IMR-90 (cell line): ENCODE measurements around the gene ZNF677. TPM values are rescaled to one million over a fixed set of nuclear protein-coding genes. Genes with fewer than 3 reads are reported as not detected.

Experiments used
- ATAC-seq: fragments of 200-7000 bp; cut with Tn5 transposase; 2 replicates; pipeline ENCODE4 v1.9.1; 2020; ENCODE audit warnings: low read depth, mild to moderate bottlenecking, moderate library complexity
- BruUV-seq: library from RNA; stranded (reverse); fragments of 400-500 nt; replicated peaks from 2 replicates; lab custom pipeline; 2021; lab: Mats Ljungman, UMichigan
- CTCF ChIA-PET: fragments of 300-600 bp; formaldehyde crosslinking; extraction: SDS; loops from one replicate; lab custom pipeline; 2021; ENCODE audit warnings: antibody characterized with exemption; lab: Yijun Ruan, JAX
- POLR2A ChIA-PET: fragments of 300-600 bp; sonication (Branson Sonifier 250); formaldehyde crosslinking; loops from one replicate; lab custom pipeline; 2022; ENCODE audit warnings: antibody characterized with exemption; ENCODE audit not compliant: unreplicated experiment; lab: Charles Lee
- DNase-seq: peaks from one replicate; pipeline ENCODE4 v3.0.0; 2013
- H2AFZ ChIP-seq: replicated peaks from 2 replicates; pipeline ENCODE3; 2013; ENCODE audit warnings: low read length, mild to moderate bottlenecking; ENCODE audit not compliant: poor library complexity
- H2AK5ac ChIP-seq: 2 replicates; pipeline ENCODE4 v1.6.1; 2013; ENCODE audit warnings: low read depth, low read length, inconsistent platforms
- H2AK9ac ChIP-seq: replicated peaks from 2 replicates; pipeline ENCODE3; 2013; ENCODE audit warnings: mild to moderate bottlenecking, low read depth, low read length, moderate library complexity; ENCODE audit not compliant: poor library complexity
- H2BK120ac ChIP-seq: 2 replicates; pipeline ENCODE4 v1.6.1; 2013; ENCODE audit warnings: low read depth, low read length, inconsistent platforms
- H2BK15ac ChIP-seq: 3 replicates; pipeline ENCODE4 v1.6.1; 2013; ENCODE audit warnings: low read depth, low read length, inconsistent platforms
- H2BK20ac ChIP-seq: 2 replicates; pipeline ENCODE4 v1.6.1; 2013; ENCODE audit warnings: low read depth, mild to moderate bottlenecking, inconsistent platforms, low read length, moderate library complexity
- H2BK5ac ChIP-seq: 2 replicates; pipeline ENCODE4 v1.6.1; 2013; ENCODE audit warnings: mild to moderate bottlenecking, low read depth, low read length, inconsistent platforms; ENCODE audit not compliant: poor library complexity, severe bottlenecking
- H3K14ac ChIP-seq: replicated peaks from 2 replicates; pipeline ENCODE4 v1.6.1; 2013; ENCODE audit warnings: low read depth, low read length, inconsistent platforms
- H3K18ac ChIP-seq: 2 replicates; pipeline ENCODE4 v1.6.1; 2013; ENCODE audit warnings: low read depth, low read length, control low read depth
- H3K23ac ChIP-seq: 2 replicates; pipeline ENCODE4 v1.6.1; 2013; ENCODE audit warnings: low read depth, low read length, inconsistent platforms
- H3K27ac ChIP-seq: 2 replicates; pipeline ENCODE4 v1.5.1; 2013; ENCODE audit warnings: mild to moderate bottlenecking, control low read depth, low read length; ENCODE audit not compliant: insufficient read depth
- H3K27me3 ChIP-seq: 2 replicates; pipeline ENCODE4 v1.6.1; 2013; ENCODE audit warnings: low read length; ENCODE audit not compliant: control insufficient read depth, insufficient read depth
- H3K36me3 ChIP-seq: 2 replicates; pipeline ENCODE4 v1.6.1; 2013; ENCODE audit warnings: low read length, mixed read lengths; ENCODE audit not compliant: control insufficient read depth, insufficient read depth
- H3K4ac ChIP-seq: 2 replicates; pipeline ENCODE4 v1.6.1; 2013; ENCODE audit warnings: low read depth, low read length, inconsistent platforms
- H3K4me1 ChIP-seq: 2 replicates; pipeline ENCODE4 v1.6.1; 2013; ENCODE audit warnings: low read length, mixed read lengths; ENCODE audit not compliant: control insufficient read depth, insufficient read depth
- H3K4me2 ChIP-seq: 2 replicates; pipeline ENCODE4 v1.6.1; 2013; ENCODE audit warnings: low read depth, mild to moderate bottlenecking, control low read depth, low read length, moderate library complexity
- H3K4me3 ChIP-seq: 2 replicates; pipeline ENCODE4 v1.5.1; 2013; ENCODE audit warnings: low read depth, mild to moderate bottlenecking, control low read depth, low read length, moderate library complexity; ENCODE audit not compliant: insufficient read depth
- H3K56ac ChIP-seq: 2 replicates; pipeline ENCODE4 v1.6.1; 2013; ENCODE audit warnings: low read length, inconsistent platforms; ENCODE audit not compliant: insufficient read depth; ENCODE audit errors: extremely low read depth
- H3K79me1 ChIP-seq, 2 experiments: 2 replicates each; pipeline ENCODE4 v1.6.1; 2013; ENCODE audit warnings: low read length in 2 of 2, inconsistent platforms in 1 of 2, low read depth in 1 of 2
- H3K9ac ChIP-seq: 2 replicates; pipeline ENCODE4 v1.6.1; 2013; ENCODE audit warnings: low read depth, low read length, control low read depth
- H3K9me1 ChIP-seq: 2 replicates; pipeline ENCODE4 v1.6.1; 2013; ENCODE audit warnings: low read length, inconsistent platforms; ENCODE audit not compliant: insufficient read depth
- H3K9me3 ChIP-seq: 2 replicates; pipeline ENCODE4 v1.6.1; 2013; ENCODE audit warnings: low read length; ENCODE audit not compliant: control insufficient read depth, insufficient read depth
- H4K20me1 ChIP-seq: 2 replicates; pipeline ENCODE4 v1.6.1; 2013; ENCODE audit warnings: low read length, inconsistent platforms; ENCODE audit not compliant: insufficient read depth
- H4K5ac ChIP-seq: 2 replicates; pipeline ENCODE4 v1.6.1; 2013; ENCODE audit warnings: mild to moderate bottlenecking, low read depth, low read length, control low read depth
- H4K8ac ChIP-seq, 2 experiments: 2 replicates each; pipeline ENCODE4 v1.6.1; 2013; ENCODE audit warnings: low read depth in 2 of 2, low read length in 2 of 2, control low read depth in 1 of 2, inconsistent platforms in 1 of 2
- H4K91ac ChIP-seq: 2 replicates; pipeline ENCODE4 v1.6.1; 2013; ENCODE audit warnings: low read depth, low read length, inconsistent platforms; ENCODE audit not compliant: insufficient read depth
- FOS ChIP-seq: fragments of 150-350 bp; IDR thresholded peaks from 2 replicates; pipeline ENCODE4 v1.6.1; 2016; ENCODE audit warnings: low read depth, low read length
- MAZ ChIP-seq: IDR thresholded peaks from 2 replicates; pipeline ENCODE4 v1.6.1; 2012; ENCODE audit warnings: low read depth, mild to moderate bottlenecking, low read length, improper control_type of control experiment, moderate library complexity, borderline replicate concordance
- POLR2A ChIP-seq: IDR thresholded peaks from 2 replicates; pipeline ENCODE4 v1.6.1; 2012; ENCODE audit warnings: mild to moderate bottlenecking, low read depth, low read length
- WGBS, 2 experiments: methylation state at CpG; one replicate each; pipeline versions ENCODE4 v1.1.5 to v1.1.7; 2013; ENCODE audit warnings: missing lambda C conversion rate in 2 of 2; ENCODE audit not compliant: insufficient read length in 1 of 2; ENCODE audit errors: extremely low coverage in 2 of 2; 5-methylcytosine and 5-hydroxymethylcytosine counted together
- dilution Hi-C: fragments of 300-500 bp; cut with HindIII; formaldehyde crosslinking; loops from one replicate; pipeline ENCODE4 v1.14.3; 2018; ENCODE audit warnings: low sequenced_read_pairs; ENCODE audit not compliant: unreplicated experiment
- in situ Hi-C: fragments of 300-500 bp; cut with MboI; formaldehyde crosslinking; loops from 3 replicates; pipeline ENCODE4 v1.14.3; 2019; ENCODE audit warnings: low sequenced_read_pairs, inconsistent platforms, mixed read lengths
- intact Hi-C: fragments of 100-400 bp; cut with micrococcal nuclease; formaldehyde crosslinking; loops from 2 replicates; pipeline ENCODE4 v1.10.0; 2022
- polyA plus RNA-seq, 3 experiments: library from polyadenylated mRNA; depleted of rRNA; stranded (reverse); fragments of >200 nt; gene quantifications; 2 replicates each; pipeline ENCODE4 v1.2.3, GENCODE V29; 2012; ENCODE audit warnings: low replicate concordance in 1 of 3
- total RNA-seq: library from RNA; depleted of rRNA; stranded (reverse); fragments of >200 nt; gene quantifications from 2 replicates; pipeline ENCODE4 v1.2.3, GENCODE V29; 2012

The ZNF677 gene
- total and polyA plus RNA-seq, 2 of the 4 experiments (the other 2 are of a cell fraction): 6.8 to 7.0 TPM

DNA sequence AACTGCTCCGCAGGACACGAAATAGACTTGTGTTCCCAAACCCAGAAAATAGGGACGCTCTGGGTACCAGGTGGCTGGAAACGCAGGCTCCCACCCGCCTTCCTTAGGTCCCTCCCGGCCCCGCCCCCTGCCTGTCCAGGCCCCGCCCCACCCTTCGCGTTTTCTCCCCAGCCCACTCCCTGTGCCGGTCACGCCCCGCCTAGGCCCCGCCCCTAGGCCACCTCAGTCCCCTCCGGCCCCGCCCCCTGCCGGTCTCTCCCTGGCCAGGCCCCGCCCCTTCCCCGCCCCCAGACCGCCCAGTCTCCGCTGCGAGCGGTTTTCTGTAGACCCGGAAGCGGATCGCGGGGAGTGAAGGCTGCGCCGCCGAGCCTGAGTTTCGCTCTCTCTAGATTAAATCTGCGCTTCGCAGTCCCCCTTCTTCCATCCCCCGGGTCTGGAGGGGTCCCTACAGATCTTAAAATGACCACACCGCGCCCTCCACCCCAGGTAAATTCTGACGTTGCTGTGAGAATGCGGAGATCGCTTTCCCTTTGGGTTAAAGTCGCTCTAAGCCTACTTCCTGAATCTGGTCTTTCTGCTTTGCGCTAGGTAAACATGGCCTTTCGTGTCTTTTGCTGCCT lies 57.8 kb downstream of the ZNF677 start:
- peak overlapping the region; percentile 82 to 91; a peak in 3 of 4 replicates for H4K8ac ChIP-seq
- POLR2A ChIA-PET: no interaction called here
- H2BK20ac ChIP-seq: no peak overlapping the region
- H3K14ac ChIP-seq: peak overlapping the region; percentile 89
- no peak overlapping the region for H2BK120ac ChIP-seq
- peaks cover 6% of the 10 kb centered on the region; the same call in 1 of the 2 replicates for H3K4me1 ChIP-seq
- peak; percentile 86 for DNase-seq
- peak overlapping the region; percentile 99 for H3K4me3 ChIP-seq
- peaks cover 25% of the 10 kb centered on the region; the same call in 1 of the 2 replicates for H3K9me3 ChIP-seq
- dilution Hi-C loops: no loop called here
- H2BK15ac ChIP-seq: no peak overlapping the region
- intact Hi-C loops: loop anchor here (5.0 to 10.0 kb wide), 8 partner anchors 135 to 828 kb away; partner anchors contain the start of genes ZNF765 and ZNF845
- H3K27me3 ChIP-seq: no peaks in the 10 kb centered on the region
- peak overlapping the region; percentile 94 for H3K27ac ChIP-seq
- H3K79me1 ChIP-seq: peaks cover 6 to 13% of the 10 kb centered on the region in 2 experiments; a peak in 3 of 4 replicates
- peak overlapping the region; percentile 72 for H2BK5ac ChIP-seq
- in situ Hi-C loops: no loop called here
- peak overlapping the region; percentile 83 for H3K4ac ChIP-seq
- H3K4me2 ChIP-seq: peak overlapping the region; percentile 83
- H3K56ac ChIP-seq: peak overlapping the region; percentile 78; the same call in 1 of the 2 replicates
- H3K18ac ChIP-seq: peak overlapping the region; percentile 76
- H3K9me1 ChIP-seq: no peaks in the 10 kb centered on the region
- TF ChIP-seq POLR2A: peak; percentile 83
- TF ChIP-seq MAZ: peak; percentile 18; the same call in 1 of the 2 replicates
- no peak for TF ChIP-seq FOS
- peak overlapping the region; percentile 88 for H2AK9ac ChIP-seq
- H3K23ac ChIP-seq: peak overlapping the region; percentile 89
- no peaks in the 10 kb centered on the region for H4K20me1 ChIP-seq
- peak overlapping the region; percentile 99 for H3K9ac ChIP-seq
- WGBS, 2 experiments: no CpG with 5 or more reads among the region's 42 CpGs
- CTCF ChIA-PET: no interaction called here
- H2AFZ ChIP-seq: peak overlapping the region; percentile 98
- no peak overlapping the region for H2AK5ac ChIP-seq
- peak overlapping the region; percentile 17; the same call in 1 of the 2 replicates for H4K91ac ChIP-seq
- peak; percentile 93 for ATAC-seq
- BruUV-seq: TSS peak; percentile 72
- H4K5ac ChIP-seq: peak overlapping the region; percentile 90
- peaks cover 17% of the 10 kb centered on the region for H3K36me3 ChIP-seq
